Progenitor cell of endocrine pancreas (in vitro differentiated cells): ENCODE measurements around the gene DFFB. TPM values are rescaled to one million over a fixed set of nuclear protein-coding genes. Genes with fewer than 3 reads are reported as not detected.

Experiments used
- DNase-seq: peaks from one replicate; pipeline ENCODE4 v3.0.0; 2021; ENCODE audit warnings: low spot score; ENCODE audit not compliant: unreplicated experiment
- H3K27ac Mint-ChIP-seq: 2 replicates; pipeline ENCODE4 v1.8.0; 2021; ENCODE audit warnings: mild to moderate bottlenecking, moderate library complexity, mixed read lengths
- H3K27me3 Mint-ChIP-seq: 2 replicates; pipeline ENCODE4 v1.8.0; 2021; ENCODE audit warnings: mixed read lengths
- H3K36me3 Mint-ChIP-seq: 2 replicates; pipeline ENCODE4 v1.8.0; 2022; ENCODE audit warnings: mixed read lengths; ENCODE audit not compliant: insufficient read depth
- H3K4me1 Mint-ChIP-seq: 2 replicates; pipeline ENCODE4 v1.8.0; 2021; ENCODE audit warnings: low read depth, mixed read lengths
- H3K4me3 Mint-ChIP-seq: 2 replicates; pipeline ENCODE4 v1.8.0; 2021; ENCODE audit warnings: low read depth, mild to moderate bottlenecking, moderate library complexity, mixed read lengths
- H3K9me3 Mint-ChIP-seq: 2 replicates; pipeline ENCODE4 v1.8.0; 2021; ENCODE audit warnings: low read depth, mixed read lengths
- total RNA-seq: library from RNA; stranded (reverse); gene quantifications from 2 replicates; pipeline ENCODE4 v1.2.1, GENCODE V29; 2021
- TF ChIP-seq, protein P1 (sequence below): fragments of 200-600 bp; sonication (generic); IDR thresholded peaks from one replicate; pipeline ENCODE4 v1.5.0; 2021; ENCODE audit warnings: antibody characterized with exemption, mild to moderate bottlenecking; ENCODE audit not compliant: unreplicated experiment

The DFFB gene
- total RNA-seq, 1 donor from 2014 or later, result 11.9 TPM

- Mint-ChIP-seq H3K9me3 (no peaks in the 10 kb centered on the region), H3K4me3 (no peak overlapping the region), H3K4me1 (no peaks in the 10 kb centered on the region), H3K27me3 (no peaks in the 10 kb centered on the region), H3K27ac (no peak overlapping the region), H3K36me3 (peaks cover 20% of the 10 kb centered on the region)
- TF ChIP-seq, protein P1, sequence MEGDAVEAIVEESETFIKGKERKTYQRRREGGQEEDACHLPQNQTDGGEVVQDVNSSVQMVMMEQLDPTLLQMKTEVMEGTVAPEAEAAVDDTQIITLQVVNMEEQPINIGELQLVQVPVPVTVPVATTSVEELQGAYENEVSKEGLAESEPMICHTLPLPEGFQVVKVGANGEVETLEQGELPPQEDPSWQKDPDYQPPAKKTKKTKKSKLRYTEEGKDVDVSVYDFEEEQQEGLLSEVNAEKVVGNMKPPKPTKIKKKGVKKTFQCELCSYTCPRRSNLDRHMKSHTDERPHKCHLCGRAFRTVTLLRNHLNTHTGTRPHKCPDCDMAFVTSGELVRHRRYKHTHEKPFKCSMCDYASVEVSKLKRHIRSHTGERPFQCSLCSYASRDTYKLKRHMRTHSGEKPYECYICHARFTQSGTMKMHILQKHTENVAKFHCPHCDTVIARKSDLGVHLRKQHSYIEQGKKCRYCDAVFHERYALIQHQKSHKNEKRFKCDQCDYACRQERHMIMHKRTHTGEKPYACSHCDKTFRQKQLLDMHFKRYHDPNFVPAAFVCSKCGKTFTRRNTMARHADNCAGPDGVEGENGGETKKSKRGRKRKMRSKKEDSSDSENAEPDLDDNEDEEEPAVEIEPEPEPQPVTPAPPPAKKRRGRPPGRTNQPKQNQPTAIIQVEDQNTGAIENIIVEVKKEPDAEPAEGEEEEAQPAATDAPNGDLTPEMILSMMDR, result no peak
- no peak for DNase-seq
Measured at GRCh38 chr1:3828391-3828790, 28.9 kb upstream of the DFFB start.

DNA sequence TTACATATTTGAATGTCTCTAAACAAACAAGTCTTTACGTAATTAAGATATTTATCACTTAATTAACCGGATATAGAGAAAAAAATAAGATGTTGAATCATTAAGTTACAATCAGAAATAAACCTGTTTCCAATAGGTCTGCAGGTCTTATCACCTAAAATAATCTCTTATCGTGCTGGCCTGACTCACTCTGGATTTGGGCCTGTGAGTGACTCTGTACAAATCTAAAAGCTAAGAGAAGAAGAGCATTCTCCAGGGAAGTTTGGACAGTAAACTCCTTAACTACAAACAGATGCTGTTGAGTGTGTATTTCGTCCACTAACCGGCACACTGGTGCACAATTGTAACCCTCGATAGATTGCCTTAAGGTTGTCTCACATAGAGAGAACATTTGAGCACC is 25.6 kb upstream of the DFFB start:
- peaks cover 20% of the 10 kb centered on the region for H3K36me3 Mint-ChIP-seq
- no peaks in the 10 kb centered on the region for H3K9me3 Mint-ChIP-seq
- TF ChIP-seq, protein P1, result no peak
- no peak overlapping the region for H3K27ac Mint-ChIP-seq
- no peaks in the 10 kb centered on the region for H3K27me3 Mint-ChIP-seq
- no peak for DNase-seq
- no peaks in the 10 kb centered on the region for H3K4me1 Mint-ChIP-seq
- H3K4me3 Mint-ChIP-seq, result no peak overlapping the region

GRCh38 chr1:3834701-3835100 is 22.6 kb upstream of the DFFB start:
- Mint-ChIP-seq H3K4me3 (no peak overlapping the region), H3K4me1 (no peaks in the 10 kb centered on the region), H3K27ac (no peak overlapping the region), H3K9me3 (no peaks in the 10 kb centered on the region), H3K36me3 (peaks cover 41% of the 10 kb centered on the region), H3K27me3 (no peaks in the 10 kb centered on the region)
- DNase-seq, result no peak
- TF ChIP-seq, protein P1, result no peak

- no peaks in the 10 kb centered on the region for H3K27me3 Mint-ChIP-seq
- H3K4me1 Mint-ChIP-seq, result no peaks in the 10 kb centered on the region
- H3K36me3 Mint-ChIP-seq, result peaks cover 45% of the 10 kb centered on the region
- DNase-seq, result no peak
- H3K4me3 Mint-ChIP-seq, result no peak overlapping the region
- TF ChIP-seq, protein P1, result no peak
- no peak overlapping the region for H3K27ac Mint-ChIP-seq
- H3K9me3 Mint-ChIP-seq, result no peaks in the 10 kb centered on the region
Measured at GRCh38 chr1:3836421-3836820, 20.9 kb upstream of the DFFB start.

- H3K27me3 Mint-ChIP-seq, result no peaks in the 10 kb centered on the region
- TF ChIP-seq, protein P1, result no peak
- H3K9me3 Mint-ChIP-seq, result no peaks in the 10 kb centered on the region
- no peaks in the 10 kb centered on the region for H3K4me1 Mint-ChIP-seq
- H3K4me3 Mint-ChIP-seq, result no peak overlapping the region
- DNase-seq, result no peak
- H3K27ac Mint-ChIP-seq, result no peak overlapping the region
- H3K36me3 Mint-ChIP-seq, result peaks cover 42% of the 10 kb centered on the region
Measured at GRCh38 chr1:3837200-3837599, 20.1 kb upstream of the DFFB start.

DNA sequence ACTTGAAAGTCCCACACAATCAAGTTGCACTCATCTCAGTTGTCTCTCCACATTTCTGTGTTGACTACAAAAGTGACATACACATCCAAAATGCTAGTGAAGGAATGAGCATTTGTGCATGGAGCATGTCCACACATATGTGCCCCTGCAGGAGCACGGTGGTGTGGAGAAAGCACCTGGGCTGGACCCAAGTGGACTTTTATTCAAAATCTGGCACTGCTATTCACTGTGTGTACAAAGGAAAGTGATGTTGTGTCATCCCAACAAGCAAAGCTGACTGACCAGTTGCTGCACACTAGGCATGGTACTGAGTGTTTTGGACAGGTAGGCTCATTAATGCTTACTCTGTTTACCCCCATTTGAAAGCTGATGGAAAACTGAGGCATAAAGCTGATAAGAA is 19.6 kb upstream of the DFFB start:
- Mint-ChIP-seq H3K36me3 (peaks cover 40% of the 10 kb centered on the region), H3K9me3 (no peaks in the 10 kb centered on the region), H3K4me3 (no peak overlapping the region), H3K27ac (no peak overlapping the region), H3K4me1 (no peaks in the 10 kb centered on the region), H3K27me3 (no peaks in the 10 kb centered on the region)
- TF ChIP-seq, protein P1, result no peak
- DNase-seq, result no peak
